Endometrium (tissue), 2 donors: ENCODE measurements around the gene ABHD12.
"Not testable (repeated sequence)": the region's sequence is repeated elsewhere in the genome, so short reads cannot be mapped to it uniquely, and the experiment has no call there.

Source experiments
- FAIRE-seq: peaks from 2 replicates; lab custom pipeline; 2012; peaks lifted over from hg19 to GRCh38; lab: Jason Lieb, UNC
- donor health status: control.
- donor health status: control.

ABHD12 gene

GRCh38 chr20:25277051-25277801, 113.4 kb downstream of the ABHD12 start:
- FAIRE-seq, result no peak

GRCh38 chr20:25276533-25277050, 114.0 kb downstream of the ABHD12 start:
- FAIRE-seq, result no peak

GRCh38 chr20:25275813-25276532, 114.7 kb downstream of the ABHD12 start:
- FAIRE-seq, result no peak

GRCh38 chr20:25274891-25275812, 115.5 kb downstream of the ABHD12 start:
- FAIRE-seq, result no peak

GRCh38 chr20:25274481-25274880, 116.2 kb downstream of the ABHD12 start:
- FAIRE-seq, result no peak

- FAIRE-seq, result no peak
Measured at GRCh38 chr20:25273541-25274358, 116.9 kb downstream of the ABHD12 start.

- no peak for FAIRE-seq
Measured at GRCh38 chr20:25273046-25273445, 117.6 kb downstream of the ABHD12 start.

- FAIRE-seq, result no peak
Measured at GRCh38 chr20:25272223-25273000, 118.2 kb downstream of the ABHD12 start.

GRCh38 chr20:25271486-25272222, 119.0 kb downstream of the ABHD12 start:
- no peak for FAIRE-seq

- no peak for FAIRE-seq
Measured at GRCh38 chr20:25270829-25271251, 119.8 kb downstream of the ABHD12 start.

GRCh38 chr20:25269833-25270170, 120.8 kb downstream of the ABHD12 start:
- no peak for FAIRE-seq

- FAIRE-seq, result no peak
Measured at GRCh38 chr20:25269057-25269832, 121.4 kb downstream of the ABHD12 start.

GRCh38 chr20:25260770-25261437, 129.7 kb downstream of the ABHD12 start:
- FAIRE-seq, result not testable (repeated sequence)

GRCh38 chr20:25259788-25260254, 130.8 kb downstream of the ABHD12 start:
- FAIRE-seq, result no peak

GRCh38 chr20:25259358-25259757, 131.3 kb downstream of the ABHD12 start:
- FAIRE-seq, result no peak

- FAIRE-seq, result no peak
Measured at GRCh38 chr20:25258828-25259227, 131.8 kb downstream of the ABHD12 start.

- no peak for FAIRE-seq
Measured at GRCh38 chr20:25258476-25258805, 132.2 kb downstream of the ABHD12 start.

- FAIRE-seq, result no peak
Measured at GRCh38 chr20:25257756-25258475, 132.7 kb downstream of the ABHD12 start.
